Anterior cingulate cortex (tissue), 58 donors: ENCODE data around the gene C19orf47.
"Not testable (repeated sequence)": the region's sequence is repeated elsewhere in the genome, so short reads cannot be mapped to it uniquely, and the experiment has no call there.

ENCODE experiments used
- DNase-seq, 58 donors: peaks; one replicate each; lab custom pipeline; 2025; lab: John Stamatoyannopoulos, UW

Gene C19orf47

GRCh38 chr19:40377876-40378385 is 29.7 kb upstream of the C19orf47 start:
- DNase-seq, result no peak

DNA sequence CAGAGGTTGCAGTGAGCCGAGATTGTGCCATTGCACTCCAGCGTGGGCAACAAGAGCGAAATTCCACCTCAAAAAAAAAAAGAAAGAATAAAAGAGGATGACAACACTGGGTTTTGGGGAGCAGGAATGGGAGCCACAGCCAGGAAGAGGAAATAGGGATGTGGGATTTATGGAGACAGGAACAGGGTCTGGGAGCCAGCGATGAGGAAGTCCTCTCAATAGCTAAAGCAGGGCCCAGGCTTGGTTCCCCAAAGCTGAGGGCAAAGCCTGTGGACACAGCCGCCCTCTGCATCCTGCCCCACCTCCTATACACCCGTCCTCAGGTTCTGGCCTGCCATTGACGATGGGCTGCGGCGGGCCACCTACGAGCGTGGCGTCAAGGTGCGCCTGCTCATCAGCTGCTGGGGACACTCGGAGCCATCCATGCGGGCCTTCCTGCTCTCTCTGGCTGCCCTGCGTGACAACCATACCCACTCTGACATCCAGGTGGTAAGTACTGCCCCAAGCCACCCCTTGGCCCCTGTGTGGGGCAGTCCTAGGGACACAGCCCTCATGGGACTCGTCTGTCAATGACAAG is 28.2 kb upstream of the C19orf47 start:
- no peak for DNase-seq

- DNase-seq, result no peak
Measured at GRCh38 chr19:40374084-40374483, 25.9 kb upstream of the C19orf47 start.

DNA sequence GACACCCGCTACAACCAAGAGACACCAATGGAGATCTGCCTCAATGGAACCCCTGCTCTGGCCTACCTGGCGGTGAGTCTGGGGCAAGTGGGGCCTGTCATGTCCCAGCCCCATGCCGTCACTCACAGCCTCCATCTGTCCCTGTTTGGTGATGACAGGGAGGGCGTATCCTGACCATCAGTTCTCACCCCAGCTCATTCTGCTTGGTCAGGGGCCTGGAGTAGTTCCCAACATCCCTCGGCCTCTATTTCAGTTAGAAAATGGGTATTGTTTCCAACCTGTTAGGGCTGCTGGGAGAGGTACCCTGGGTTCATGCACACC is 23.6 kb upstream of the C19orf47 start:
- no peak for DNase-seq

DNA sequence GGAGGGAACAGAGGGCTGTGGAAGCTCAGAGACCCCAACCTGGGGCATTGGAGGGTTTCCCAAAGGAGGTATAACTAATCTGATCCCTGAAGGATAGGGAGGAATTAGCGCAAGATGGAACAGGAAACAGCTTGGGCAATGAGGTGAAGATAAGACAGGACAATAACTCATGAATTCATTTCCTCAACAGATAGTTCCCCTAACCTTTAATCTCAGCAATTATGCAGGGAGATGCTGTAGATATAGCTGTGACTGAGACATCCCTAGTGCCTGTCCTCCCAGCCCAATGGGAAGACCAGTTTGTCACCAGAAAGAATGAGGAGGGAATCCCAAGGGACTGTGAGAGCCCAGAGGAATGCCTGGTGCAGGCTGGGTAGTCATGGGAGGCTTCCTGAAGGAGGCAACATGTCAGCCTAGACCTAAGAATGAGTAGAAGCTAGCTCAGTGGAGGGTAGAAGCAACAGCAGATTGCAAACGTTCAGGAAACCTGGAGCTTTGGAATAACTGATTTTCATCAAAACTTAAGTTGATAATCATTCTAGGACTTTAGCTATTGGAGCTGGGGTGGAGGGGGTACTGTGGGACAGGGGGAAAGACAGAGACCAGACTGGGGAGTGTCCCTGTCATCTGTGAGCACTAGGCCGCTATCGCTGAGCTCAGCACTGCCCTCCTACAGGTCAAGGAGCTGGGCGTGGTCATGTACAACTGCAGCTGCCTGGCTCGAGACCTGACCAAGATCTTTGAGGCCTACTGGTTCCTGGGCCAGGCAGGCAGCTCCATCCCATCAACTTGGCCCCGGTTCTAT is 23.0 kb upstream of the C19orf47 start:
- no peak for DNase-seq

DNA sequence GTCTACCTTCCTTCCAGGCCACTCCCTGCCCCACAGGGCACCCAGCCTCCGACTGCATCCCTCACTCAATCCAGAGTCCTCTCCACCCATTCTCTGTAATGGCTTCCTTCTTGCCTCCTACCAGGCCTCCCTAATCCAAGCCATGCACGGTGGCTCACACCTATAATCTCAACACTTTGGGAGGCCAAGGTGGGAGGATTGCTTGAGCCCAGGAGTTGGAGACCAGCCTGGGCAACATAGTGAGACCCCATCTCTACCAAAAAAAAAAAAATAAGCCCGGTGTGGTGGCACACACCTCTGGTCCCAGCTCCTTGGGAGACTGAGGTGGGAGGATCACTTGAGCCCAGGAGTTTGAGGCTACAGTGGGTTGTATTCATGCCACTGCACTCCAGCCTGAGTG is 22.1 kb upstream of the C19orf47 start:
- not testable (repeated sequence) for DNase-seq

GRCh38 chr19:40369797-40370196 is 21.6 kb upstream of the C19orf47 start:
- no peak for DNase-seq

DNA sequence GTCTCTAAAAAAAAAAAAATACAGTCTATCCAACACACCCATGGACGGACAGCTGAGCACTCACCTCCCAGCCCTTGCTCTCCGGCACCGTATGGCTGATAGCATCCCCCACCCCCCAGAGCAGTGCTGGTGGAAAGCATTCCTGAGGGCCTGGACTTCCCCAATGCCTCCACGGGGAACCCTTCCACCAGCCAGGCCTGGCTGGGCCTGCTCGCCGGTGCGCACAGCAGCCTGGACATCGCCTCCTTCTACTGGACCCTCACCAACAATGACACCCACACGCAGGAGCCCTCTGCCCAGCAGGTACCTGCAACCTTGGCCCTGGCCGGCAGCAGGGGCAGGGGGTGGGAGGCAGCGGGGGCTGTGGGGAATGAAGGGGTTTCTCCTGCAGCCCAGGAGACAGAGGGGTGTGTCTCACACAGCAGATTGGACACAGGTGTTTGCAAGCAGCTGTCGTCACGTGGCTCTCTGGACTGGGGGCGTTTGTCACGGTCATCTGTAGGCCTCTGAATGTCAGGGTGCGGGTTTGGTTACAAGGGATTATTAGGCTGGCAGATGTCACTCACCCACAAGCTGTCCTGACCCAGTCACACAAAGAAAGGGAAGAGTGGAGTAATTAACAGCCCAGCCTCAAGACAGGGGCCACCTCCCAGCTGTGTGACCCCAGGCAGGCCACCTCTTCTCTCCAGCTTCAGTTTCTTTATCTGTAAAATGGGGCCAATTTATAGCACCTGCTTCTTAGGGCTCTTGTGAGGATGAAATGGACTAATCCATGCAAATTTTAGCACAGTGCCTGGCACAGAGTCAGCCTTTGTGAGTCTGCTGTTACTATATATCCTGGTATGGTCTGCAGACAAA is 19.6 kb upstream of the C19orf47 start:
- no peak for DNase-seq

DNA sequence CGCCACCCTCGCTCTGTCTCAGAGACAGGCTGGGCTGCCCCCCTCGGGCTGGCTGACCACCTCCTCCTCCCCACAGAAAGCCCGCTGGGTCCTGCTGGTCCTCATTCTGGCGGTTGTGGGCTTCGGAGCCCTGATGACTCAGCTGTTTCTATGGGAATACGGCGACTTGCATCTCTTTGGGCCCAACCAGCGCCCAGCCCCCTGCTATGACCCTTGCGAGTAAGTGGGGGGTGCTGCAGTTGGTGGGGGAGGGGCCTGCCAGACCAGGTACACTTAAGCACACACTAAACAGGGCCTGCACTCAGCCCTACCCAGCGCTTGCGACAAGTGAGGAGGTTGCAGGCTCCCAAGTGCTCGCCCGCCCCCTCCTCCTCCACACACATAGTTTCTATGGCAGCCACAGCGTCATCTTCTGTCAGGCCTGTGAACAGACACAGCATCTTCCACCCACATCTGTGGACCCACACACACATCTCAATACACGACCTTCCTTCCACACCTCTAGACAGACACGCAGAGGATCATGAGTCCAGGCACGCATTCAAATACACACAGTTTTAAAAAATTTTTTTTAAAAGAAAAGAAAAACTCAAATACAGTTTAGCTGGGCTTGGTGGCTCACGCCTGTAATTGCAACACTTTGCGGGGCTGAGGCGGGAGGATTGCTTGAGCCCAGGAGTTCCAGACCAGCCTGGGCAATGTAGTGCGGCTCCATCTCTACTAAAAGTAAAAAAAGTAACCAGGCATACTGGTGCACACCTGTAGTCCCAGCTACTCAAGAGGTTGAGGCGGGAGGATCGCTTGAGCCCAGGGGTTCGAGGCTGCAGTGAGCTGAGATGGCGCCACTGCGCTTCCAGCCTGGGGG is 18.7 kb upstream of the C19orf47 start:
- peak in 41 of 58 donors; percentile 3 to 76 (median 41) for DNase-seq

- peak; percentile 13 to 91 (median 64) for DNase-seq
Measured at GRCh38 chr19:40365613-40366401, 17.6 kb upstream of the C19orf47 start.

DNA sequence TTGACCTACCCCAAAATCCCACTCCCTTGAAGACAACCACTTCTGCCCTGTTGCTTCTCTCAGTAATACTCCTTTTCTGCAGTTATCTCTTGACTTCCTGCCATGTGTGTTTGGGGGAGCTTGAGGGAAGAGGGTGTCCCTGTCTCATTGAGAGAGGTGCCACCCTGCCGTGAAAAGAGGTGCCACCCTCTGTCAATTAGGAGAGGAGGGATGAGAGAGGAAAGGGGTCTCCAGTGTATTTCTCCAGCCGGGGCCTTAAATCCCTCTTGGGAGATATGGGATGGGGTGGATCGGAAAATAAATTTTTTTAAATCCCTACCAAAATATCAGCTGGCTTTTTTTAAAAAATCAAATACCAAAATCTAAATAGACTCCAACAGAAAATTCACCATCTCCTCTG is 16.8 kb upstream of the C19orf47 start:
- no peak for DNase-seq

DNA sequence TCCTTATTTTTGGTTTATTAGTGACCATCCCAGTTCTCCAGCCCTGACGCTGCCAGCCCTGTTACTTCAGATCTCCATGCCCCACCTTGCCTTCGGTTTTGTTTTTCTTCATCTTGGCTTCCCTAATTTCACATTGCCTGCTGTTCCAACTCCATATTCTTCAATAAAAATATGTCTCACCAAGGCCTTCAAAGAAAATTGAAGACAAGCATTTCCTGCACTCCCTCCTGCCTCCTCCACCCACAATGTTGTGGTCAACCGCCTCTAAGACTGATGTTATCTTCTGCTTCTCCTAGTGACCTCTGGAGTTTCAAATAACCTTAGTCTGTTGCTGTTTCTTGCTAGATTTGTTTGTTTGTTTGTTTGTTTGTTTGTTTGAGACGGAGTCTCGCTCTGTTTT is 14.9 kb upstream of the C19orf47 start:
- no peak for DNase-seq

GRCh38 chr19:40362160-40362559 is 14.0 kb upstream of the C19orf47 start:
- no peak for DNase-seq

- peak in 1 of 58 donors; percentile 23 for DNase-seq
Measured at GRCh38 chr19:40360708-40361241, 12.6 kb upstream of the C19orf47 start.

DNA sequence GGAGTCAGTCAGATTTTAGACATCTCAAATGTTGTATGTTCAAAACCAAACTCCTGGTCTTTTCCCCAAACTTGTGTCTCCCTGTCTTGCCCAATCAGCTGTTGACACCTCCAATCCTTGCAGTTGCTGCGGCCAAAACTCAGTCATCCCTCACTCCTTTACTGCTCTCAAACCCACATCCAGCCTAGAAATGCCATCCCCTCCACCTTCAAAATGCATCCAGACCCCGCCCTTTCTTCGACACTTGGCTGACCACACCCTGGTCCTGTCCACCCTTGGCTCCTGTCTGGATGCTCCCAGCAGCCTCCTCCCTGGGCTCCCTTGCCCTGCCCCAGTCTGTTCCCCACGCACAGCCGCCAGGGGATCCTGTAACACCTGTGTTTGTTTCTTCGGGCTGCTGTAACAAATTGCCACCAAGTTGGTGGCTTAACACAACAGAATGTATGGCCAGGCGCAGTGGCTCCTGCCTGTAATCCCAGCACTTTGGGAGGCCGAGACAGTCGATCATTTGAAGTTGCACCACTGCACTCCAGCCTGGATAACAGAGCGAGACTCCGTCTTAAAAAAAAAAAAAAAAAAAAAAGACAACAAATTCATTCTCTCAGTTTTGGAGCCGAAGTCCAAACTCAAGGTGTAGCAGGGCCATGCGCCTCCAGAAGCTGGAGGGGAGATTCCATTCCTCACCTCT is 12.0 kb upstream of the C19orf47 start:
- DNase-seq, result no peak

DNA sequence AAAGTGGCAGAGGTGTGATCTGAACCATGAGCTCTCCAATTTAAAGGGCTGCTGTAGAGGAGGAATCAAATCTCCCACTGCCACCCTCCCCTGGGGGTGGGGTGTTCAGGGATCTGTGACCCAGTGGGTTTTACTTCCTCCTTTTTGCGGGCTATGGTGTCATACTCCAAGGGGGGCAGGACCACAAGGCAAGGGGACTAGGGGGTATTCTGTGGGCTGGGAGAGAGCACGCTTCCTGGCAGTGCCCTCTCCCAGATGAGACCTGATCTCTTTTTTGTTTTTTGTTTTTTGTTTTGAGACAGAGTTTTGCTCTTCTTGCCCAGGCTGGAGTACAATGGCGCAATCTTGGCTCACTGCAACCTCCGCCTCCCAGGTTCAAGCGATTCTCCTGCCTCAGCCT is 10.6 kb upstream of the C19orf47 start:
- DNase-seq, result peak in 4 of 58 donors; percentile 10 to 23 (median 18)

DNA sequence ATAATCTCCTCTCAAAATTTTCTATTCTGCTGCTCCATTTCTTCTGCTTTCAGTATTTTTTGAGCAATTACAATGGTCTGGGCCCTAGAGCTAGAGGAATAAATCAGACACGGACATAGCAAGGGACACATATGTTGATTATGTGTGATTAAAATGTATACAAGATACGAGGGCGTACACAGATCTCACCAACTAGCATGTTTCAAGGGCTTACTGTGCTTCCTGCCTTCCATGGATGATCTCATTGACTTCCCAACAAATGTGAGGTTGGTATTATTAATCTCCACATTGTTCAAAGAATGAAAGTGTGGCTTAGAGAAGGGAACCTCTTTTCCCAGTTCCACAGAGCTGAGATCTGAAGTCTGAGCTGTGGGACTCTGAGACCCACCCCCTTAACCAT is 9.4 kb upstream of the C19orf47 start:
- DNase-seq, result no peak
